GM21528 (cell line): ENCODE data around the gene ARHGAP30.

Experiments
- ATAC-seq: cut with Tn5 transposase; IDR thresholded peaks from one replicate; pipeline ENCODE4 v1.9.1; 2021; ENCODE audit warnings: mild to moderate bottlenecking, moderate library complexity; ENCODE audit not compliant: unreplicated experiment, low FRiP score

ARHGAP30 gene

GRCh38 chr1:161091796-161092507 lies 22.3 kb upstream of the ARHGAP30 start:
- ATAC-seq, result no peak

GRCh38 chr1:161091093-161091492 lies 21.4 kb upstream of the ARHGAP30 start:
- no peak for ATAC-seq

DNA sequence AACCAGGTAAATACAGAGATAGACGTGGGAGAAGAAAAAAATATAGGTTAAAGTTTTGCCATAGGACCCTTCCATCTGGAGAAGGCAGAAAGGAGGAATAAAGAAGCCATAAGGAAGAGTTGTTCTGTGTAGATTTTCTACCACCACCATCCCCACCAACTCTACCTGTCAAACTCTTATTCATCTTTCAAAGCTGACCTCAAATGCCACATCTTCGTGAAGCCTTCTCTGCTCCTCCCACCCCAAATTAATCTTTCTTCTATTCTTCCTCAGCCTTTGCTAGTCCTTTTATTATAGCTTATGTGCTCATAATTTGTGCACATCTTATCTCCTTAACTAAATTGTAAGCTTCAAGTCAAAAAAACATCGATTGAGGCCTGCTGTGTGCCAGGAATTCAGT lies 20.9 kb upstream of the ARHGAP30 start:
- no peak for ATAC-seq

DNA sequence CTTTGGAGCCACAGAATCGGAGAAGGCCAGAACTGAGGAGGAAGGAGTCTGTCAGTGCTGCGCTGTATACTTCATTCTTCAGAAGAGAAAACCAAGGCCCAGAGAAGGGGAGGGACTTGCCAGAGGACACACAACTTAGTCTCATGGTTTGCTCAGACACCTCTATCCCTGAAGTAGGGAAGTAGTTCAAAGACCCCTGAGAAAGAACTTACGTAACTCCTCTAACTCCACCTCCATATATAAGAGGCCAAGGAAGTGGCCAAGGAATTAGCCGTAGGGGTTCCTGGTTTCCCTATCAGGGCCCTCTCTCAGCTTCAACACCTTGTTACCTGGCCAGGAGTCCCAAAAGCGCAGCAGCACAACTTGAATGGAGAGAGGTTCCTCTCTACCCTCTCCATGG lies 20.2 kb upstream of the ARHGAP30 start:
- ATAC-seq, result no peak

DNA sequence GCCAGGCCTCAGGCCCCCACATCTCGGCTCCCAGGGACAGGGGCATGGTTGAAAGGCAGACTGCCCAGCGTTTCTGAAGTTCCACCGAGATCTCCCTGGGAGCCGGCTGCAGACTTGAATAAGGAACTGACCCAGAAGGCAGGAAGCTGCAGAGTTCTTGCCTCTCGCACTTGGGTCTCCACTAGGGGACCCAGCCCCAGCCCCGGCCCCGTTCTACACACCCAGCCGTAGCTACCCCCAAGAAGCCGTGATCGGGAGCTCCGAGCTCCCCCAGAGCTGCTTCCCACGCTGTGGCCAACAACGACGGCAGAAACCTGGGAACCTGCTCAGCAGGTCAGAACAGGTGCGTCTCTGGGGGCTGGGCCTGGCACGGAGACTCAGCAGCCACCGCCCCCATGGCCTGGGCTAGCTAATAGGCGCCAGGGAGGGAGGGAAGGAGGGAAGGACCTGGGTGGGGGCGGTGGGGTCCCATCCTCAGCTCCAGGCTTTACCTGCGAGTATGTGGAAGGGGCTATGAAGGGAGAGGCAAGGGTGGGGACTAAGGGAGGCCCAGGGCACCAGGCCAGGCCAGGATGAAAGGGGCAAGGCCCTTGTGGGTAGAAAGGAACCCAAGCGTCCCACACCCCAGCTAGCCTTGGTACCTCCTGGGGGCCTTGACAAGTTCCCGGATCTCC lies 19.7 kb upstream of the ARHGAP30 start, which contains the start of gene NECTIN4:
Gene NECTIN4 (minus strand): TSS at position 308 of the 674 bp plus-strand sequence. CDS start 262 bp downstream, at position 46.
- no peak for ATAC-seq

DNA sequence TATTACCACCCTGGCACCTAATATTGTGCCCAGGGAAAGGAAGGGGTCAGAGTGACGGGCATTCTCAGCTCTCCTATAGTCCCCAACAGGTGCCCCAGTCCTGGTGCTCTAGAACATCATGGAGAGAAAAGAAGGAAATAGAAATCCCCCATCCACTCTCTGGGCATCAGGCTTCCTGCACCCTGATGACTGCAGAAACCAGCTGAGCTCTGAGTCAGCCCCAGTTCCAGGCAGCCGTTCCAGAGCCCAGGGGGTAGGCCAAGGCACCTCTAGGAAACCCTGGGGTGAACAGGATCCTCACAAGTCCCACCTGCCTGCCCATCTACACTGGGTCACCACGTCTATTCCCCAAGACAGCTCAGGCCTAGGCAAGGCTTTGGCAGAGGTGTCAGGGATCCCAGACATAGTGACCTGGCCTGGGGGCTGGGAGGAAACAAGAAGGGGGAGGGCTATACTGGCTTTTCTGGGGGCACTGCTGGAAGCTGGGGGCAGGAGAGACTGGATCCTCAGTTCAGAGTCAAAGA lies 19.0 kb upstream of the ARHGAP30 start:
- no peak for ATAC-seq

DNA sequence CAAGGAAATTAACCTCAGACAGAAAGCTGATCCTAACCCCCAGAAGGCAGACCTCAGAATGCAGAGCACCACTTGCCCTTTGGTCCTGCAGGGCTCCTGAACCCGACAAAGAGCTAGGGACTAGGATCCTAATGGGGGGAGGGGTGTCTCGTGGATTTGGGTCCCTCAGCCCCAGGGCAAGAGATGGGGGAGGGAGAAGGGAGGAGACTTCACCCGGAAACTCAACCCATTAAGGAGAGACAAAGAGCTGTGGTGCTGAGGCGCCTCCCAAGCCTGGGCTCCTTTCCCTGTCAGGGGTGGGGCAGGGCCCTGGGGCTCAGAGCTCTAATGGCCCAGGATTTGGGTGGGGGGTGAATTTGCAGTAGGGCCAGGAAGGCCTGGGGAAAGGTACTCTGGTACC lies 16.8 kb upstream of the ARHGAP30 start:
- no peak for ATAC-seq

DNA sequence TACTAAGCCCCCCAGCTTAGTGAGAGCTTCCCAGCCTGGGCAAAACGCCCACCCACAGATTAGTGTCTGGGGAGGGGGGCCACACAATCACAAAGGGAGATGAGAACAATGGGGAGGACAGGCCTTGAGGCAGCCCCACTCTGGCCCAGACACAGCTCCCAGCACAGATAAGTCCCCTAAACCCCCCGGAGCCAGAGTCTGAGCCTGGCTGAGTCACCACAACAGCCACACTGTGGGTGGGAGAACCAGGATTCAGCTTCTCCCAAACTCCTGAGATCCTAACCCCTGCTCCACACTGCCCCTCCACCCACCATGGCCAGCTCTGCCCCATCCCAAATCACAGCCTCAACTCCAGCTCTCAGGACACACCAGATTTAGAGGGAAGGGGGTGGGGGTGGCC lies 15.5 kb upstream of the ARHGAP30 start:
- no peak for ATAC-seq

DNA sequence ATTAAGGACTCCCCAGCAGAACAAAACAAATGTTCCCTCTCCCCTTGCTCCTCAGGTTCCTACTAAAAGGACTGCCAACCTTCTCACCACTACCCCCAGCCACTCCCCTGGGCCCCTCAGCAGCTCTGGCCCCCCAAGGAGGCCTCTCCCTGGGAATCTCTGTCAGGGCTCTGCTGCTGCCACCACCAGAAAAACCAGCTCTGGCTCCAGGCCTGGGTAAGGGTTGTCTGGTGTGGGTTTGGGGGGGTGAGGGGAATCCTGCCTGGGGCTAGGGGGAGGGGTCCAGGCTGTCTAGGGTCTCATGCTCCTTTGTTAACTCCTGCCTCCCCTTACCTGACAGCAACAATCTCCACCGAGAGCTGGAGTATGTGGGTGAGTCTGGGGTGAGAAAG lies 14.9 kb upstream of the ARHGAP30 start:
- ATAC-seq, result no peak

DNA sequence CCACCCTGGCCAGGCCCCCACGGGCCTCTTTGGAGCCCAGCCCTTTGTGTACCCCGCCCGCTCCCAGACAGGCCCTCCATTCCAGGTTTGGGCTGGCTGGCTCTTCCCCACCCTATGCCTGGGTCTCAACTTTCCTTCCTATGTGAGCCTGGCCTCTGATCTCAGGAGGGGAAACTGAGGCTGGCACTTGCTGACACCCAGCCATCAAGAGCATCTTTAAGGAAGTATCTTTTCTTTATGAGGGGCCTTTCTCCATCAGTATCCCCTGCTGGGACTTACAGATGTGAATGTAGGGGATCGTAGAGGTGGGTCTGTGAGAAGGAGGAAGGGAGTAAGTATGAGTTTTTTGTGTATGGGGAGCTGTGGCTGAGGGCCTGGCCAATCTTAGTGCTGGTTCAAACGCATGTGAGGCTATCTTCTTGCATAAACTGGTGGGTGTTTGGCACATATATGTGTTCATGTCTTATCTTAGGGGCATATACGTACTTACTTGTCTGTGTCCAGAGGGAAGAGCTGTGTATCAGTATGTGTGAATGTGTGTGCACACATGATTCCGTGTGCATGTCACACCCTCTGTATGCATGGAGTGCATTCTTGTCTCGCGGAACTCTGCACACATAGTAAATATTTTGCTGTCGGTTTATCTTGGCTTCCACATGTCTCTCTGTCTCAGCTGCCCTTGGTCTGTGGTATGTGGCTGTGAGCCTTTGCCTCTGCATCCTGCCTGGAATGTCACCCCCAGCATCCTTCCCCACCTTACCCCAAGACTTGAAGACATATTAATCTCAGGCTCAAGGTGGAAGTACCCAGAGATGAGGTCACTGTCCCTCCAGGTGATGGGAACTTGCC lies 14.3 kb upstream of the ARHGAP30 start:
- no peak for ATAC-seq

- ATAC-seq, result no peak
Measured at GRCh38 chr1:161082996-161083747, 13.5 kb upstream of the ARHGAP30 start.

DNA sequence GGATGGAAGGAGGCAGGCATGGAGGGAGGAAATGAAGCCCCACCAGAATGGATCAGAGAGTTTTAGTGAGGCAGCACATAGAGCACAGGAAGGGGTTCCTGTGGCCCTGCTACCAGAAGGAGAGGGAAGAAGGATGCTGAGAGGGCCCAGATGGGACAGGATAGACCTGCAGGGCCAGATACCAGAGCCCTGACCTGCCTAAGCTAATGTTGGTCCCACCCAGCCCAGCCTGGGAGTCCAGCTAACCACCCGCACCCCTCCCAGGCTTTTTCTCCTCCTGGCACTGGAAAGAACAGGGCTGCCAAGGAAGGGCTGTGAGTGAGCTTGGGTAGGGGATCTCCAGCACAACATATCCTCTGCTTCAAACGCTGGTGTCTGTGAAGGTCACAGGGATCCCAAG lies 12.8 kb upstream of the ARHGAP30 start:
- no peak for ATAC-seq

- ATAC-seq, result no peak
Measured at GRCh38 chr1:161081519-161081918, 11.8 kb upstream of the ARHGAP30 start.

- ATAC-seq, result no peak
Measured at GRCh38 chr1:161080441-161081405, 11.0 kb upstream of the ARHGAP30 start.

DNA sequence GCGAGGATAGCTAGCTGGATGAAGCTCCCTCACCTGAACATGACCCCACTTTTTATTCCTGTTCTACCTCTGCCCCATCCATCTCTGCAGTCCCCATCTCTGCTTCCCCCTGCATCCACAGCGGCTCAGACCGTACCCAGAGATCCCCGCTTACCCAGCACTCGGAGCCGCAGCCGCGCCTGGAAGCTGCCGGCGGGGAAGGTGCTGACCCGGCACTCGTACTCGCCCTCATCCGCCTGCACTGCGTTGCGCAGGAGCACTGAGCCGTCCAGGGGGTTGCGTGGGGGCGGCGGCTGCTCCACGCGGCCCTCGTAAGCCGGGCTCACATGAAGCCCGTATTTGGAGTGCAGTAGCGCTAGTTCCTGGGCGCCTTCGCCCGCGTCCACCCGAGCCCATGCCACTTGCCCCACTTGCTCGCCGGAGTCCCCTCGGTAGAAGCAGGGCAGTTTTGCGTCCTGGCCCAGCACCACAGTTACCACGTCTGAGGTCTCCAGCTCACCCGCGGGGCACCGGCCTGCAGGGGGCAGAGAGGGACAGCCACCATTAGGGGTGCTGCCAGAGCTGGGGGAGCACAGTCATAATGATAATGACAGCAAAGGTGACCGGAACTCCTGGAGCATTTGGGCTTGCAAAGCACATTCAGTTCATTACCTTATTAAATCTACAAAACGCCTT lies 9.9 kb upstream of the ARHGAP30 start:
- ATAC-seq, result no peak

- no peak for ATAC-seq
Measured at GRCh38 chr1:161077426-161077825, 7.7 kb upstream of the ARHGAP30 start.

DNA sequence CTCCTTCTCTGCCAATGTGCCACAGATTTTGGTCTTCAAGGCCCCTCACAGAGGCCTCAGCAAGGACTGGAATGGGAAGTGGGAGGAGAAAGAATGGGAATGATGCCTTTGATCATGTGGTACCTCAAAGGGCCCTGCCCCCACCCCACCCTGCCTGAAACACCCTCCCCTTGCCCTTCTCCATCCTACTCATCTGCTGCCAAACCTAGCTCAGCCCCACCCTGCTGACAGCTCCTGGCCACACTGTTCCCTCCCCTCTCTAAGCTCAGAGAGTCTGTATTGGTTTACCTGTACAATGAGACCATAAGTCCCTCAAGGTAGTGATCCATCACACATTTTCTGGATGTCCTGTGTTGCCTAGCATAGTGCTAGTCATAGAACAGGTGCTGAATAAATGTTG lies 6.7 kb upstream of the ARHGAP30 start:
- ATAC-seq, result no peak

DNA sequence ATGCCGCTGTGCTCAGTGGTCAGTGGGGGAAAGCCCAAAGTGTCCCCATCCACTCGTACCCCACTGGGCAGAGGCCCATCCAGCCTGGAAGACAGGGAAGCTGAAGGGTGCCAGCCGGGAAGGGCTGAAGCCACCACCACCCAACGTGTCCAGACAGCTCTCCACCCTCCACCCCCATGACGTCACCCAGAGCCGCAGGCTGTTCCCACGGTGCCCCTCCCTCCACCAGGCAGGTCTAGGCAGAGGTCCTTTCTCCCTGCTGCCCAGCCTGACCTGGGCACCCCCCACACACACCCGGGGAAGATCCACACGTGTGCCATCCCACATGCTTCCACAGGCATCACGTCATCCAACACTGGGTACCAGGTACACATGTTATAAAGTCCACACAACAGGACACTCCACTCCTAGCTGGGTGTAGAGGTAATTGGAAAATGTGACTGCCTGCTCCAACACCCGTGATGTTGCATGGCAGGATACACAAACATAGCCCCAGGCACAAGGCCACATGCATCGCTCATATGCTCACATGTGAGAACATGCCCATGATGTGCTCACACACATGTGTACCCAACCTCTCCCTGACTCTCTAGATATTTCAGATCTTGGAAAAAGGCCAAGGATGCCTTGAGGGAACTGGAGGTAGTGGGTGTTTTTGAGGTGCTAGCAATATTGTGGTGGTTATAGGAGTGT lies 5.1 kb upstream of the ARHGAP30 start:
- ATAC-seq, result no peak
